ENCODE results near the gene YBEY.

The YBEY gene

GRCh38 chr21:46328151-46328550, 42.0 kb downstream of the YBEY start:
- no peak overlapping the region for H3K4me3 ChIP-seq (ENCODE audit: low read depth, low read length)
- no peak for TF ChIP-seq CTCF (IDR thresholded peaks at IDR 0.05; ENCODE audit: borderline replicate concordance, insufficient read depth, low read depth, low read length)

GRCh38 chr21:46329796-46330195, 43.7 kb downstream of the YBEY start:
- no peak overlapping the region for H3K4me3 ChIP-seq (ENCODE audit: low read depth, low read length)
- no peak for TF ChIP-seq CTCF (IDR thresholded peaks at IDR 0.05; ENCODE audit: borderline replicate concordance, insufficient read depth, low read depth, low read length)

GRCh38 chr21:46334351-46335140, 48.4 kb downstream of the YBEY start:
- TF ChIP-seq CTCF (IDR thresholded peaks at IDR 0.05; ENCODE audit: borderline replicate concordance, insufficient read depth, low read depth, low read length) = no peak
- no peak overlapping the region for H3K4me3 ChIP-seq (ENCODE audit: low read depth, low read length)

- TF ChIP-seq CTCF (IDR thresholded peaks at IDR 0.05; ENCODE audit: borderline replicate concordance, insufficient read depth, low read depth, low read length) = no peak
- no peak overlapping the region for H3K4me3 ChIP-seq (ENCODE audit: low read depth, low read length)
These were observed 50.5 kb downstream of the YBEY start for GRCh38 chr21:46336603-46337002.

- no peak for TF ChIP-seq CTCF (IDR thresholded peaks at IDR 0.05; ENCODE audit: borderline replicate concordance, insufficient read depth, low read depth, low read length)
These were observed 54.9 kb downstream of the YBEY start for GRCh38 chr21:46340998-46341397.

GRCh38 chr21:46344219-46344915, 58.2 kb downstream of the YBEY start:
- no peak for TF ChIP-seq CTCF (IDR thresholded peaks at IDR 0.05; ENCODE audit: borderline replicate concordance, insufficient read depth, low read depth, low read length)
- no peak overlapping the region for H3K4me3 ChIP-seq (ENCODE audit: low read depth, low read length)

More at GRCh38 chr21:46340998-46341397, 54.9 kb downstream of the YBEY start:
- no peak overlapping the region for H3K4me3 ChIP-seq (ENCODE audit: low read depth, low read length)

GRCh38 chr21:46345861-46346260, 59.7 kb downstream of the YBEY start:
- H3K4me3 ChIP-seq (ENCODE audit: low read depth, low read length) = no peak overlapping the region
- TF ChIP-seq CTCF (IDR thresholded peaks at IDR 0.05; ENCODE audit: borderline replicate concordance, insufficient read depth, low read depth, low read length) = no peak

All from GM12875 (cell line).